CD4-positive, alpha-beta T cell treated with Interferon gamma for 1 hour (primary cell): ENCODE data around the gene MRE11.

Source experiments
- DNase-seq: peaks from one replicate; pipeline ENCODE4 v3.0.0-alpha.2; 2020

The MRE11 gene

DNA sequence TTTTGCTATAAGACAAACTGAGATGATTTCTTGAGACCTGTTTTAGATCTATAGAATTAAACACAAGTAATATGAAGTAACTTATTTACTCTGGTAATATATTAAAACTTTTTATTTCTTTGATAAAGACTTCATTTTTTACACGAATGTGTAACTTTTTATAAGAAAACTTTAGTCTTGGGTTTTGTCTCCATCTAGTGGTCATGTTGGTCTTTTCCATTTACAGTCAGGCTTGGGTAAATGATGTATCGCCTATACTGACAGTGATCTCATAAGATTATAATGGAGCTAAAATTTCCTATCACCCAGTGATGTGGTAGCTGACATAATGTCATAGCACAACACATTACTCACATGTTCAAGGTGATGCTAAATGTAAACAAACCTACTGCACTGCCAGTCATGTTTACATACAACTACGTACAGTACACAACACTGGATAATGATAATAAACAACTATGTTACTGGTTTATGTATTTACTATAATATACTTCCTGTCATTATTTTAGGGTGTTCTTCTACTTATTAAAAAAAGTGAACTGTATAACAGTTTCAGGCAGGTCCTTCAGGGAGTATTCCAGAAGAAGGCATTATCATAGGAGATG is 11.1 kb upstream of the MRE11 start:
- no peak for DNase-seq

DNA sequence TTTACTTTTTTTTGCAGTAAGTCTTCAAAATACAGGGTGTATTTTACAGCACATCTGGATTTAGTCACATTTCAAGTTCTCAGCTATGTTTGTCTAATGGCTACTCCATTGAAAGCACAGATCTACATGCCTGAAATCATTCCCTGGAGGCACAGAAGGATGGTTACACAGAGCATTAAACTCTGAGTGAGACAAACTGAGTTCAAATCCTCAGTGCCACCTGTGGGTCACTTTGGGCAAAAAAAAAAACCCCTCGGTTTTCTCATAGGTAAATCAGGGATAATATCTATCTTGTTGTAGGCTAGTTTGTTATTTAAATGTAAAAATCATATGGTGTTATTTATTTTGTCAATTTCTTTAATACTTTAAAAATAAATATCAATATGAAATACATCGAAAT is 7.9 kb upstream of the MRE11 start:
- DNase-seq = no peak

DNA sequence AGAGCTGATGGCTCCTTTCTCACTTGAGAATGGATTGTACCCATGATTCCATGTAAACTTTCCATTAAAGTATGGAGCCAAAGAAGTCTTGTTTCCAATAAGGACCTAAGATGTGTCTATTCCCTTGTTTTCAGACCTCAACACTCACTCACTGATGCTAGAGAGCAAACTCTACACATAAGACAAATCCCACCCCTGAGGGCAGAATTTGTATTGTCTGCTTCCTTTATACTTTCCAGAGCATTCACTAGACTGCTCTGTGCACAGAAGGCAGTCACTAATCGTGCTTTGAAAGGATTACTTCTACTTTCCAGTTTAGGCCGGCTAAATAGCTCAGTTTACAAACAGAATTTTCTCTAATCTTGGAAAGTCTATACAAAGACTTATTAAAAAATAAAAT is 6.5 kb upstream of the MRE11 start:
- no peak for DNase-seq

DNA sequence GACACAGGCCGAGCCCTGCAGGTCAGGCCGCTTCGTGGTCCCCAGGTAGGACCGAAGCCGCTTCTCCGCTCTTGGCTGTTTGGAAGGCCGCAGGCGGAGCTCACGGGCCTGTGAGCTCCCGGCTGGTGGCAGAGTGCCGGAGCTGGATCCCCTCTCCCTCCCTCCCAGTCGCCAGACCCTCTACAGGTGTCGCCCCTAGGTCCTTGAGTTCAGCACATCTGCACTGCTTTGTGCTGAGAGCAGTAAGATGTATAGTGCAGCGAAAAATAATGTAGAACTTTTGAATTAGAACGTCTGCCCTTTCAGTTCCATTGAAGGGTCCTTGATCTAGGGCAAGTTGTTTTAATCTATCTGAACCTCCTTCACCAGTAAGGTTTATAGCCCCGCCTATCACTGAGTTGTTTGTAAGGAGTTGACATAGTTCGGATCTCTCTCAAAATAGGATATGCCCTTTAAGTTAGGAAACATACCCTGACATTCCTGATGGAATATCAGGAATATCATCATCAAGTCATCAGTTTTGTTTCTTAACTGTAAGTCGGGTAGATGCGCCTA is 559 bp upstream of the MRE11 start:
- no peak for DNase-seq

DNA sequence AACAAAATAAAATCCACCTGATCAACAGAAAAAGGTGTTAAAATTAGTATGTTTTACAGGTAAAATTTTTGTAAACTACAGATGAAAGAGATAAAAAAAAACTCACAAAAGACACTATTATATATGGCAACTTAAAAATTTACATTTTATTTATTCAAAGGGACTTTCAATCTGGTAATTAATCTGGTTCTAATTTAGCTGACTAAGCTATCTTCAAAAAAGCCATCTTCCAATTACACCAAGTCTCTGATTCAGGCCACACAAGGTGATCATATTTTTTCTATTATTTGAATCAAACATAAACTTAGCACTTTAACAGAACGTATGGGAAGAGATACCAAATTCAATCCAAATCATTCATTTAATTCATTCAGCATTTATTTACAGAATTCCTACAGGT is 7.6 kb downstream of the MRE11 start:
- no peak for DNase-seq

DNA sequence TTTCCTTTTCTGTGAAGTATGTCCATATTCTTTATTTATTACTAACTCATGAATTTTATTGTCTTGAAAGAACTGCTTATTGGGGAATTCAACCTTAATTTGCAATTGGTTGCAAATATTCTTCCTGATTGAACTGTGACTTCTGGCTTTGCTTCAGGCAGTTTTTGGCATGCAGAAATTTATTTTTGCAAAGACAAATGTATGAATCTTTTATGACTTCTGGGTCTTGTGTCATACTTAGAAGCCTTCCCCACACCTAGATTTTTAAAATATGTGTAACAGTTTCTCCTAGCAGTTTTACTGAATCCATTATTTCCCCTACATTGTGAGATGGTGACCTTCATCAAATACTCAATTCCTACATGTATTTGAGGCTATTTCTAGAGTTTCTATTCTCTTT is 12.3 kb downstream of the MRE11 start:
- no peak for DNase-seq

DNA sequence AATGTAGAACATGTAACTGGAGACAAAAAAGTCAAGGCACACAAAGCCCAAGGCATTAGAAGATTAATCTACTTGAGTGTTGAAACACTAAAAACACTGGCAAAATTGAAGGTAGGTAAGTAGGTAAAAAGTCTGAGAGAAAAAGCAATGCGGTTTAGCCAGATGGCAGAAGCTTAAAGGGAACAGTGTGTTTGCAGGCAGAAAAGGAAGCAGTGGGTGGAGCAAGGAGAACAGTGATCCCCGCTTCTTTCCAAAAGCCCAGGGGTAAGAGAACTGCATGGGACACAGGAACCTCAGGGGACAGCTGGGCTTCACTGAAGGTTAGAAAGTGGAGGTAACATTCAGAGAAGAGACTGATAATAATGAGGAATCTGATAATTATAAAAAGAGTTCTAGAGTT is 16.0 kb downstream of the MRE11 start:
- no peak for DNase-seq

DNA sequence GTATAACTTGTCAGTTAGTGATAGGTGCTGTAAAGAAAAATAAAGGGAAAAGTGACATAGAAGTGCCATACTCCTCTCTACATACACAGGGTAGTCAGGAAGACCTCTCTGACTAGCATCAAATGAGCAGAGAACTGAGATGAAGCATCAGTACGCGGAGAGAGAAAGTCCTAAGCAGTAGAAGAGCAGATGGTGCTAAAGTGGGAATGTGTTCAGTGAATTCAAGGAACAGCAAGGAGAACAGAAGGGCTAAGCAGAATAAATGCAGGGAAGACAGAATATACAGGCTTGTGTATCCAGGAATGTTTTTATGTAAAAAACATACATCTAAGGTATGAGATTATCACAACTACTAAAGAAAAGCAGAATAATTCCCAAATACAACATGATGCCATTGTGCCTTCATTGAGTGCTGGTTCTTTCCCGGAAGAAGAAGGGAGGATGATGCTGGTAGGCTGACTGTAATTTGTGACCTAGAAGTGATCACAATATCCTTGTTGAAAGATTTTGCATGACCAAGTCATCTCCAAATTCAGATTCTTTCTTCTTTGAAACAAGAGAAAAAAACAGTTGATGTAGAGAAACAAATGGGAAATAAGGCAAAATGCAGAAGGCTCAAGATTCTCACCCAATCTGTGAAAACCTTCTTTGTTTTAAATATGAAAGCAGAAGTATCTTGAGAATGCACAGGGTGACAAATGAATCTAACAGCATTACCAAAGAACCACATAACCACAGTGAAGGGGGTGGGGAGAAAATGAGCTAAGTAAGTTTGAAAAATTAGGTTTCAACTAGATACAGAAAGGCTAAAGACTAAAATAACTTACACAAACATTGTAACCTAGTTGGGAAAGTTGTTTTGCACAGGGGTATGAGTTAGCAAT is 20.5 kb downstream of the MRE11 start:
- DNase-seq = no peak

DNA sequence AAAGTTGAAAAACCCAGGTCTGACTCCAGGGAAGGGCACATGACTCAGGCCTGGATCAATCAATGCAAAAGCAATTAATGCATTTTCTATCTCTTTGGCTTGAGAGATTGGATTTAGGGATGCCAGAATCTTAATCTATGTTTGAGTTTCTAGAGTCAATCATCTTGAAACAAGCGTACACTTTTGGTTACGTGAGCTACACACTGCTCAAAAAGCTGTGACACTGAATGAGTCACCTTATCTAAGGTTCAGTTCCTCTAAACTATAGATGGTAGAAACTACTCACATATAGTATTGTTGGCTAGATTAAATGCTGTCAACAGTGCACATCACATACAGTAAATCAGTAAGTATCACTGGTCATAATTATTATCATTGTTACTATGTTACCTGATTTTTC is 24.2 kb downstream of the MRE11 start:
- no peak for DNase-seq

DNA sequence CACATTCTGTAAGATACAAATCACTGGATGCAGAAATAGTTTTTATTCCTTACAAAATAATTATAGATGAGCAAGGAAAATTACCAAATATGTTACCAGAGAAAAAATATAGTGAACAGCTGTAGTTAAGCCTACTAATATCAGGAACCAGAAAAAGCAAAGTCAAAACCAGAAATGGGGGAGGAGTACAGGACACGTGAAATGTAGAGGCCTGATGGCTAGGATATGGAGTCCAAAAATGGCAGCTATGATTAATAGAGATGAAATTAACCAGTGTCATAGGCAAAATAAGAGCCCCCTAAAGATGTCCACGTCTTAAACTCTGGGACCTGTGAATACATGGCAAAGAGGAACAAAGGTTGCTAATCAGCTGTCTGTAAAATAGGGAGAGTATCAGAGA is 34.1 kb downstream of the MRE11 start:
- DNase-seq = no peak

DNA sequence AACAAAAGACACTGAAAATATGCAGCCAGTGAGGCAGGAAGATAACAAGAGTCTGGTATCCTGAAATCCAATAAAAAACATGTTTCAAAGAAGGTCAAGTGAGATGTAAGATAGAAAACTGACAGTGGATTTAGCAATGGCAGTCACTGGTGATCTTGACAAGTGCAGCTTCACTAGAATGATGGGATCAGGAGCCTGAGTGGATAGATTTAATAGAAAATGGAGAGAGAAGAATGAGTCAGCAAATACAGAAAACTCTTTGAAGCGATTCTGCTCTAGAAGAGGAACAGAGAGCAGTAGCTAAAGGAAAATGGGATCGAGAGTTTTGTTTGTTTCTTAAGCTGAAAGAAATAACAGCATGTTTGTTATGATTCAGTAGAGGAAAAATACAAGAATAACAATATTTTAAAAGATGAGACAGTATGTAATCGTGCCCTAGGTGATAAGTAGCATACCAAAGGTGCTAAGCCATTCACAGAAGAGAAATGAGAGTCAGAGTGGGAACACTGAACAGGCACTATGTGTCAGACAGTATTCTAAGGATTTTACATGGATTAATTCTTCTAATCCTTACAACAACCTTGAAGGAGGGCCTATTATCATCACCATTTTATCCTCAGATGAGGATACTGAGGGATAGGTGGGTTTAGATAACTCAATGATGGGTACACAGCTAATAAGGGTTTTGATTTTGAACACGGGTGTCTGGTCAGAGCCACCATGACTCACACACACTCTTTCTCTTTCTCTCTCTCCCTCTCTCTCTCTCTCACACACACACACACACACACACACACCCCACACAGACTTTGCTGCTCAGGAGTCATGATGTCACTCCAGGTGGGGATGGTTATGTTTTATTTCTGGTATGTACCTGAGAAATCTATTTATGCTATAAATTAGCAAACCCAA is 36.3 kb downstream of the MRE11 start:
- no peak for DNase-seq

DNA sequence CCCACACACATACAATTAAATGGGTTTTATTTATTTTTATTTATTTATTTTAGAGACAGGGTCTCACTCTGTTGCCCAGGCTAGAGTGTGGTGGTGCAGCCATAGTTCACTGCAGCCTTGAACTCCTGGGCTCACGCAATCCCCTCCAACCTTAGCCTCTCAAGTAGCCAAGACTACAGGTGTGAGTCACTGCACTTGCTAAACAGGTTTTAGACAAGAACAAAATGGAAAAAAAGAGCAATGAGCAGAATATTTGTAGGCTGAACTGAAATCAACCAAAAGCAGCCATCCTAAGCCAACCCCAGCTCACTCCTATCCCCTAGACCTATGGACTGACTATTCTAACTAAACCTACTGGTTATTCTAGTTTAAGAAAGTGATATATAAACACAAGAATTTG is 37.8 kb downstream of the MRE11 start:
- DNase-seq = no peak

DNA sequence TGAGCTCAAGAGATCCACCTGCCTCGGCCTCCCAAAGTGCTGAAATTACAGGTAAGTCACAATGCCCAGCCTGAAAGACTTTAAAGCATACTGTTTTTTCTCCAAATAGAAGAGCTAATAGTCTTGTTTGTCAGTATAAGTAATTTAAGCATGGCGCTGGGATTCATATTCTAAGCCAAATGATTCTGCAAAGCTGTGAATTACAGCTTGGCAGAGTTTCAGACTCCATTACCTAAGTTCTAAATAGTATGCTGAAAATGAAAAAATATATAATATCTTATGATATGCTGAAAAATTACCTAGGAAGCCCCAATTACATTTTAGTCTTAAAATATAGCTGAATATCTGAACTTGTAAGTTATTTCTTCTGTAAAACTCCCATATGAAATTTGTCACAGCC is 39.3 kb downstream of the MRE11 start:
- no peak for DNase-seq

DNA sequence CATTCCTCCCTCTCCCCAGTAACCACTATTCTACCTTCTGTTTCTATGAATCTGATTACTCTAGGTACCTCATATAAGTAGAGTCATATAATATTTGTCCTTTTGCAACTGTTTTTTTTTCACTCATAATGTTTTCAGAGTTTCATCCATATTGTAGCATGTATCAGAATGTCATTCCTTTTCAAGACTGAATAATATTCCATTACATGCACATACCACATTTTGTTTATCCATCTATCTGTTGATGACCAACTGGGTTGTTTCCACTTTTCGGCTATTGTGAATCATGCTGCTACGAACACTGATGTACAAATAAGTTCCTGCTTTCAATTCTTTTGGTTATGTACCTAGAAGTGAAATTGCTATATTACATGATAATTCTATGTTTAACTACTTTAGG is 40.7 kb downstream of the MRE11 start:
- DNase-seq = no peak

DNA sequence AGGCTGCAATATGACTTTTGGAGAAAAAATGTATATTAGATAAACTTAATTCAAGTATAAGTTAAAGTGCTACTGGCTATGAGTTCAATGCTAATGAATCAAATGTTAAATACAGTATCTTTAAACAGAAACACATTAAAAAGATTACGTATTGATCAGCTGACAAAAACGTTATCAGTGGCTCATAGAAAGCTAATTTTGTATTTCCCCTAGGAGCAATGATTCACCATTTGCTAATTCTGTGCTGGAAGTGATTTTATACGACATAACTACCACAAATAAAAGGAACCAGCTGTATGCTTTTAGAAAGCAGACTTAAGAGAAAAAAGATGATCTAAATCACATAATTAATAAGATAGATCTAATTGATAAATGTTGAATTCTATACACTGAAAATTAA is 43.6 kb downstream of the MRE11 start:
- DNase-seq = no peak

DNA sequence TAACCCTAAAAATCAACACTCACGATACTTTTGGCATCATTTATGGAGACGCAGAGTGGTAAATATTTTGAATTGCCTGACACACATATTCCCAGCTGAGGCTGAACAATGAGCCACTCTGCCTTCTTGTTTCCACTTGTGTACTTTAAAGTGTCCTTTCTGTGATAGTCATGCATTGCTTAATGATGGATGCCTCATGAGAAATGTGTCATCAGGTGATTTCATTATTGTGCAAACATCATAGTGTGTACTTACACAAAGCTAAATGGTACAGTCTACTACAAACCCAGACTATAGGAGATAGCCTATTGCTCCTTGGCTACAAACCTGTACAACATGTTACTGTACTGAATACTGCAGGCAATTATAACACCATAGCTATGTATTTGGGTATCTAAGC is 44.2 kb downstream of the MRE11 start:
- no peak for DNase-seq

DNA sequence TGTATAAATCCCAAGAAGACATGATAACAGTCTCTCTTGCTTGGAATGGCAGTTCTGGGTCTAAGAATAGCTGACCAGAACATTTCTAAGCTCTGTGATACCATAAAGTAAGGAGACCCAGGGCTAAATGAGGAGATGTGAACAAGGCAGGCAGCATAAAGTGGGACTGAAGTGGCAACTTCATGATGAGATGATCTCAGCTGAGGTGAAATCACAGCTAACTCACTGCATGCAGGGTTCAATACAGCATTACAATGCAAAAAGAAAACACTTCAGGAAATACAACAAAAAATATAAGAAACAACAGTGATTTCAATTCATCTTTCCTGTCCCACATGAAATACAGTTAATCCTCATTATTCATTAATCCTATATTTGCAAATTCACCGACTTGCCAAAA is 44.6 kb downstream of the MRE11 start:
- no peak for DNase-seq

DNA sequence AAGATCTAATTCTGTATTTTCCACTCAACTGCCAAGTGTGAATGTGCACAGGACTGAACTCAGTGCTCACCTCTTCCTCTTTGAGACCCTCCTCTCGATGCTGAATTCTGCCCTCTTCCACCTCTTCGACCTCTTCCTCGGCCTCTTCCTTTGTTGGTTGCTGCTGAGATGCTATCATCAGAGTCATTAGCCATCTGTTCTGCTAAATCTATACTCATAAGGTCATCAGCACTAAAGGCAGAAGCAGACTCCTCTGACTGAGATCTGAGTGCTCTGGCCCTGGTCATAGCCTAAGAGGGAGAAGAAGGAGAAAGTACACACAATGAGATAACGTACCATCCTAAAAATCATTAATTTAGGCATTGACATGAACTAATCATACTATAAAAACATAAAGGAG is 46.5 kb downstream of the MRE11 start:
- DNase-seq = no peak

DNA sequence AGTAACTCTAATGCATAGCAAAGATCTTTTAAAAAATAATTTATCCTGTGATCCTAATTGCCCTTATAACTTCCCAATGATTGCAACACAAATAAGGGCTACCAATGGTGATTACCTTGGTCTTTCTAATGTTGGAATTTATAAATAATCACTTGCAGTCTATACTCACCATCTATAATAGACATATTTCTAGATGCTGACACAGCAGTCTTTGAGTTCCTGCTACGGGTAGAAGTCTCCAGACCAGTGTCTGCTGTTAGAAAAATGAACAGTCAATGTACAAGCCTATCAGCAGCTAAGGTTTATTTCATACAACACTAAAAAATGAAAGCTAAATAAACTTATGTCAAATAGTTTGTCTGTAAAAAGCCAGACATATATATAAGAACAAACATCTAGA is 48.0 kb downstream of the MRE11 start:
- no peak for DNase-seq

DNA sequence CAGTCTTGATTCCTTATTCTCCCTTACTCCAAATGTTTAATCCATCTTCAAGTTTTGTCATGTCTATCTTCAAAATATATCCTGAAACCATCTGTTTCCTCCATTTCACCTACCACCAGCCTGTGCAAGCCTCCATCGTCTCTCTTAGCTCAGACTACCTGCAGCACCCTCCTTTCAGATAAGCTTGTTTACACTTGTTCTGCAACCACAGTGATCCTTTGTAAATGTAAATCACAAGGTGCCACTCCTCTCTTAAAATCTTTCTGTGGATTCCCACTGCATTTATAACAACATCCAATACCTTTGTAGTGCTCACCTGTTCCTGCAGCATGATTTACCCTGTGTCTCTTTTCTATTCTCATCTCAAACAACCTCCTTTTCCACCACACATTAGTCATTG is 60.6 kb downstream of the MRE11 start:
- DNase-seq = no peak

DNA sequence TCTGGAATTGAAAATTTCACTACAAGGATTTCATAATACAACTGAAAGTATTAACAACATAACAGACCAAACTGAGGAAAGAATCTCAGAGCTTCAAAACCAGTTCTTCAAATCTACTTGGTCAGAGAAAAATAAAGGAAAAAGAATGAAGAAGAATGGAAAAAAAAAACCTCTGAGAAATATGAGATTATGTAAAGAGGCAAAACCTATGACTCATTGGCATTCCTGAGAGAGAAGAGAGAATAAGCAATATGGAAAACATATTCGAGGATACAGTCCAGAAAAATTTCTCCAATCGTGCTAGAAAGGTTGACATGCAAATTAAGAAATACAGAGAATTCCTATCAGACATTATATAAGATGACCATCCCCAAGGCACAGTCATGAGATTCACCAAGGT is 69.0 kb downstream of the MRE11 start:
- no peak for DNase-seq

DNA sequence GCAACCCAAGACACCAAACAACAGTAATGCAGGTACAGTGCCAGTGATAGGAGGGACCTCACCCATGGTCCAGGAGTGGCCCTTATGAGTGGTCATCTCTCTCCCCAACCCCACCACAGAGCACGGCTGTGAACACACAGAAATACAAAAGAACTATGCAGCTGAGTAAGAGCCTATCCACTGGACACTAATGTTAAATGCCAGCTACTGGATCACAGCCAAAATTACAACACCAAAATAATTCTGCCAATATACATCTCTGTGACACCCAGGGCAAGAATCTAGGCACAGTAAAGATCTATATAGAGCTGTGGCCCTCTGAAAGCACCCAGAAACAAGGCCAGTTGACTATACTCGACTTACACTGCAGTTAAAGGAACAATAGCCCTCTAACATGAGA is 69.6 kb downstream of the MRE11 start:
- no peak for DNase-seq

DNA sequence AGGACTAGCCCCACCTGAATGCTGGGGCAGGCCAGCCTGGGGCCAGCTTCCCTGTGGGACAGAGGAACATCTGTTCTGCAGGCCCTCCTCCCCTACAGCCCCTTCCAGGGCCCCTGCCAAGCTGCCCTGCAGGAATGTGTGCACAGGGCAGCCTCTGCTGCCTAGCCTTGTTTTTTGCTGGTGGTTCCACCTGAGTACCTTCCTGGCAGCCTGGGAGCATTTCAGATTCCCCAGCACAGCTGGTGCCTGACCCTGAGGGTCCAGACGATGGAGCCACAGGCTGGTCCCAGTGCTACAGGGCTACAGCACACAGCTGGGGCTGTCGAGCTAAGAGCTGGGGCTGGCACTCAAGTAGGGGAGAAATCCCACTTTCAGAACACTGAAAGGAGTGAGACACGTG is 70.1 kb downstream of the MRE11 start:
- DNase-seq = no peak
